Glomerular endothelial cell (primary cell): ENCODE data around the gene CACNA1F. TPM values are rescaled to one million over a fixed set of nuclear protein-coding genes. Genes with fewer than 3 reads are reported as not detected.

Experiments
- DNase-seq: peaks from one replicate; pipeline ENCODE4 v3.0.0-alpha.2; 2011; ENCODE audit warnings: low read depth, low spot score; ENCODE audit errors: extremely low read depth
- total RNA-seq: library from RNA; depleted of rRNA; stranded (reverse); fragments of >200 nt; gene quantifications from 2 replicates; pipeline ENCODE4 v1.2.3, GENCODE V29; 2015

Gene CACNA1F
- total RNA-seq = under 0.01 TPM in 1 of 2 replicates, not detected in the other

DNA sequence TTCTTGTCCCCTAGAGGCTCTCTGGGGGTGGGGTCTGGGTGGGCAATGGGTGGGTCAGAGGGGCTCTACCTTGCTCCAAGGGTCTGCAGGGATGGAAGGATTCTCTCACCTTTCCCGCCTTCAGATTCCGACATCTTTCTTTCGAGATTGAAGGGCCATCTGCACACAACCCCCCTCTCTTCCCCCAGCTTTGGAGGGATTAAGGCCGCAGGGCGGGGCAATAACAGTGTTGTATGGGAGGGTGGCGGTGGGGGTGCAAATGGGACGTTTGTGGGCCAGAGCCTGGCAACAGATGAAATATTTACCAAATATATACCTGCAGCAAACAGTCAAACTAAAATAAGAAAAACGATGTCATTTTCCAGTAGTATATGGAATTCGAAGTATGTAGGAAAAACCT, at the start of gene CACNA1F:
CACNA1F (minus strand) TSS at position 165 of the 400 bp plus-strand sequence; CDS start at position 134, 31 bp downstream.
- DNase-seq = no peak

DNA sequence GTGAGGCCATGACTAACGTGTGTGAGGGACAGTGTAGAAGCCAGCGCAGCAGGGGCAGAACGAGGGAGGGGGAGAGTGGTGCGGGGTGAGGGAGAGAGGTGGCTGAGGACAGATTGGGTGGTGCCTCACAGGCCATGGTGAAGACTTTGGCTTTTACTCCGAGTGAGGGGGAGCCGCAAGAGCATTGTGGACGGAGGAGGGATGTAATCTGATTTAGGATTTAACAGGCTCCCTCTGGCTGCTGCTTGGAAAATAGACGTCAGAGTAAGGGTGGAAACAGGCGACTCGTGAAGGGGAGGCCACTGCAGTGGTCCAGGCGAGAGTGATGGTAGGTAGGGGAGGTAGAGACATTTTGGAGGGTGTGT, 49.5 kb upstream of the CACNA1F start:
- no peak for DNase-seq

DNA sequence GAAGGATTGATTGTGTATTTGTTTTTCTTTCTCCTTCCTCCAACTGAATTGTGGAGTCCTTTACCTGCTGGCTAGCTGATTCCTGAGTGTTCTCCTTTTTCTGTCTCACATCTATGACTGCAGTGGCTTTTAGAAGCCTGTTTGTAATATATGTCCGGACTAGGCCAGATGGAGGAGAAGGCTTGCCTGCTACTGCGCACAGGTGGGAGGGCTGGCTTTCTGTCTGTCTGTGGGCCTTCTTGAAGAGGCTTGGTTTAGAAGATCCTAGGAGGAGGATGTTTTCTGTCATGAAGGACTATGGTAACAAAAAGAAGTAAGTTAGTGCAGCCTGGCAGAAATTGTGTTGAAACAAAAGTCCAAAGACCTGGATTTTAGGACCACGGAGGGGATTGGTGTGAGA, 44.9 kb upstream of the CACNA1F start:
- no peak for DNase-seq

DNA sequence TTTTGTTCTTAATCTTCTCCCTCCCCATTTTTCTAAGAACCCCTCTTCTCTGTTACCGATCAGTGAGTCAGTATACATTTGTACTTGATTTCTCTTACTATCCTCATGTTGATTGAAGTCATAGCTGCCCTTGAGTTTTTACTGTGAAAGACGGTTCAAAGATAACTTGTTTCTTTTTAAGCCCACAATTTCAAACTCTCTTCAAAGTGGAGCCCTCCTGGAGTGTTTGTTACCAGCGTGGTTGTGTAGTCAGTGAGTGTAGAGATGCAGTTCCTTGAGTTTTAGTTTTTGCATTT, 44.3 kb upstream of the CACNA1F start:
- no peak for DNase-seq

DNA sequence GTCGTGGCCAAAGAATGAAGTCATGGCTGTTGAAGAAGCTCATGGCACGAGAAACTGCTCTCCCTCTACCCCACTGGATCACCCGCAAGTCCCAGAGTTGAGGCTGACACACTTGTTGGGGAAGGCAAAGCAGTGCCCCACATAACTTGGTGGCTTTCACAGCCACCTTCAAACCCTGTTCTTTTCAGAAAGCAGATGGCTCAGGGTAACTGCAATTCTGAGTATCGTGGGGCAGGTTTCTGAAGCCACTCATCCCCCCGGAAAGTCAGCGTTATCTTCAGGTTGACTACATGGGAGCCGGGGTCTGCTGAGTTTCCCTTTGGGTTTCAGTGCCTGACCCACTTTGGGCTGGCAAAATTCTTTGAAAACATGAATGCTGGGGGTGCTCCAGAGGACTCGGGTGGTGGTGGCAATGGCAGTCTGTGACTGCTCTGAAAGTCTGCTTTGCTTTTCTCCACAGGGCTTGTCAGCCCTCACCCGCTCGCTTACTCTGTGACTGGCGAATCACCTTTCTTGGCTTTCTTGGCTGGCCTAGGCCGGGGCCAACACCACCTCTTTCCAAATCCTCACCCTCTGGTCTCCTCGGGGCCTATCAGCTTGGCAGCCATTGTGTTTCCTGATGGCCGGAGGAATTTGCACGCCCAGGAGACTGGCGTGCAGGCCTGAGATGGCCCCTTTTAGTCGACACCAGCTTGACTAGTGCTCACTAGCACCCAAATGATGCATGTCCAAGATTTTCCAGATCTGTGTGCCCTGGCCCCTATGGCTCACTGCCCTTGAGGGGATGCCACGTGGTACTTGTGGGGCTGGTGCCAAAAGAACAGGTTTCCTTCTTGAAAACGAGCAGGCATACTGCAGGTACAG, 43.8 kb upstream of the CACNA1F start:
- DNase-seq = no peak

DNA sequence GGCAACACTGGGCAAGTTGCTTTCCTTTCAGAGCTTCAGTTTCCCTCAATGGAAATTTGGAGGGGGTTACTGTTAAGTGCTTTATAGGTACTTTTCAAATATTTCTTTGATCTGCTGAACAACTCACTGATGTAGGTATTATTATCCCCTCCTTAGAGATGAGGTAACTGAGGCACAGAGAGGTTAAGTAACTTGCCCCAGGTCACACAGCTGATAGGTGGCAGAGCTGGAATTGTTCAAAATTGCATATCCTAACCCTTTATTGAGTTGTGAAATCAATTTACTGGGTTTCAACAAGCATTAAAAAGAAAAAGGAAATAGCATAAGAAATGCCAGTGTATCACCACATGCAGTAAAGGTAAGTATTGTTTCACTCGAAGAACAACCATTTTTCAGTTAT, 43.1 kb upstream of the CACNA1F start:
- no peak for DNase-seq

DNA sequence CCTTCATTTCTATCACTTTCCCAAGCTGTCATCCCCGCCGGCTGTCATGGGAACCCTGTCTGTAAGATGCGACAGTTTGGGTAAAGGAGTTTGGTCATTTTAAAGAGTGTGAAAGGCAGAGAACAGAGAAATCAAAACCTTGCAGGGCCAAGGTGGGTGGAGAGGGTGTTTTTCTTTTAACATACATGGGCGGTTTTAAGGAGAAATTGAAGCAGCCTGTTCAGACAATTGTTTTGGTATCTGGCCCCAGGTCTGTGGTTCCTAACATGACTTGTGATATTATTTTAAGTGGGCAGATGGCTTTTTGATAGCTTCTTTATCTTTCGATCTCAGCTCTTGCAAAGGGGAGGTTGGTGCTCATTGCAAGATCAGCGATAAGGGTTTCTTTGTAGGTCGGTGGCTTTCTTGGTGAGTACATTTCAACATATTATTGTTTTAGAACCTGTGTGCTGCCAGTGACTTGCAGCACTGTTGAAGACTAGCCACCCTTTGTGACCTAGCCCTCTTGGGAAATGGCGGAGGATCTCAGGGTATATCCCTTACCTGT, 40.1 kb upstream of the CACNA1F start:
- no peak for DNase-seq

DNA sequence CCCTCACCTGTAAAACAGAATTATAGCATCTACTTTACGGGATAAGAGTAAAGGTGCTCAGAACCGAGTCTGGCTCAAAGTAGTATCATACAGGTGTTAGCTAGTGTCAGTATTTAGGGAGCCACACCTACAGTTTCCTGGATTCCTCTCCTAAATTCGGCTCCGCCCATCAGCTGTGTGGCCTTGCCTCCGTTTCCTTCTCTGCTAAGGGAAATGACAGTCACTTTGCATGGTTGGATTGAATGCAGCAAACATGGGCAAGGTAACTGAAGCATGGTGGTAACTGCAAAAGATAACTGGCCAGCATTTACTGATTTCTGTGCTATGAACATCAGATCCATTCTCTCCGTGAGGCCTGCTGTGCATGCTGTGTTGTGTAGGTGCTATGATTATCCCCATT, 39.3 kb upstream of the CACNA1F start:
- no peak for DNase-seq

DNA sequence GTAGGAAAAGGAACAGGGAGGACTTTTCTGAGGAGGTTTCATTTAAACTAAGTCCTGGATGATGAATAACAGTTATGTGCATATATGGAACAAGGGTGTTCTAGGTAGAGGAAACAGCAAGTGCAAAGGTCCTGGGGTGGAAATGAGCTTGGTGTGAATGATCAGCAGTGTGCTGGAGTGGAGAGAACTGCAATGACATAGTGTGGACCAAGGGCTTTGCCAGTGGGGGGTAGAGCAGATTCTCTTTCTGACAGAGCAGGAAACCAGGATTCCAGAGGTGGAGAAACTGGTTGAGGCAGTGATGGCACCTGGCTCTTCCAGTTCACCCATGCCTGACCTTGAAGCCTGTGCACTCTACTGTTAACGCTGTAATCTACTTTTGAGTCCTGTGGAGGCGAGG, 38.2 kb upstream of the CACNA1F start:
- no peak for DNase-seq

DNA sequence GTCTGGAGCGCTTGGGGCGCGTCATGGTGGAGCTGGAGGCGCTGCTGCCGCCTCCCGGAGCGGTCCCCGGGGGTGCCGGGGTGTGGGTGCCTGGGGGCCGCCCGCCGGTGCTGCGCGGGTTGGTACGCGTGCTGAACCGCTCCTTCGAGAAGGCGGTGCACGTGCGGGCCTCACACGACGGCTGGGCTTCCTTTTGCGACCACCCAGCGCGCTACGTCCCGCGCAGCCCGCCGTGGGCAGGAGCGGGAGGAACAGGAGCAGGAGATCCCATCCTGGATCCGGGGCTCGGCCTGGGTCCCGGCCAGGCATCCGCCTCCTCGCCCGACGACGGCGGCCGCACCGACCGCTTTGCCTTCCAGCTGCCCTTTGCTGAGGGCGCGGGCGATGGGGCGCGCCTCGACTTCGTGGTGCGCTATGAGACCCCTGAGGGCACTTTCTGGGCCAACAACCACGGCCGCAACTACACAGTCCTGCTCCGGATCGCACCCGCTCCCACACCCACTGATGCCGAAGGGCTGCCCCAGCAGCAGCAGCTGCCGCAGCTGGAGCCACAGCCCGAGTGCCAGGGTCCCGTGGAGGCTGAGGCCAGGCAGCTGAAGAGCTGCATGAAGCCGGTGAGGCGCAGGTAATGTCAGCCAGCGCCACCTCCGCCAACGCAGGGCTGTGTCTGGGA, 37.2 kb upstream of the CACNA1F start:
- DNase-seq = no peak

DNA sequence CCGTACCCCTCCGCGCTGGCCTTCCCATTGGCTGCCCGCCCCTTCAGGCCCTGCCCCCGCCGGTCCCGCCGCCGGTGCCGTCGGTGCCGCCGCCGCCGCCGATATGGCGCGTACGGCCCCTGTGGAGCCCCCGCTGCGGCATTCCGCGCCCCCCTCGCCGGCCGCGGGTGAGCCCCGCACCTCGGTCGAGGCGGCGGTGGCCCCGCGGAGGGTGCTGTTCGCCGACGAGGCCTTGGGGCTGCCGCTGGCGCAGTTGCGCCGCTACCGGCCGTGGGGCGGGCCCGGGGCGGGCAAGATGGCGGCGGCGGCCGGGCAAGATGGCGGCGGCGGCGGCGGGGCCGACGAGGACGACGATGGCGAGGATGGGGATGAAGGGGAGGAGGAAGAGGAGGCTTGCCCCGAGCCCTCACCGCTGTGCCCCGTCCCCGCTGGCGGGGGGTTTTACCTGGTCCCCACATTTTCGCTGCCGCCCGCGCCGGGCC, 36.7 kb upstream of the CACNA1F start, which contains the start of gene PPP1R3F:
PPP1R3F (plus strand) TSS at position 27 of the 482 bp plus-strand sequence; CDS start at position 104, 77 bp downstream.
- DNase-seq = no peak

DNA sequence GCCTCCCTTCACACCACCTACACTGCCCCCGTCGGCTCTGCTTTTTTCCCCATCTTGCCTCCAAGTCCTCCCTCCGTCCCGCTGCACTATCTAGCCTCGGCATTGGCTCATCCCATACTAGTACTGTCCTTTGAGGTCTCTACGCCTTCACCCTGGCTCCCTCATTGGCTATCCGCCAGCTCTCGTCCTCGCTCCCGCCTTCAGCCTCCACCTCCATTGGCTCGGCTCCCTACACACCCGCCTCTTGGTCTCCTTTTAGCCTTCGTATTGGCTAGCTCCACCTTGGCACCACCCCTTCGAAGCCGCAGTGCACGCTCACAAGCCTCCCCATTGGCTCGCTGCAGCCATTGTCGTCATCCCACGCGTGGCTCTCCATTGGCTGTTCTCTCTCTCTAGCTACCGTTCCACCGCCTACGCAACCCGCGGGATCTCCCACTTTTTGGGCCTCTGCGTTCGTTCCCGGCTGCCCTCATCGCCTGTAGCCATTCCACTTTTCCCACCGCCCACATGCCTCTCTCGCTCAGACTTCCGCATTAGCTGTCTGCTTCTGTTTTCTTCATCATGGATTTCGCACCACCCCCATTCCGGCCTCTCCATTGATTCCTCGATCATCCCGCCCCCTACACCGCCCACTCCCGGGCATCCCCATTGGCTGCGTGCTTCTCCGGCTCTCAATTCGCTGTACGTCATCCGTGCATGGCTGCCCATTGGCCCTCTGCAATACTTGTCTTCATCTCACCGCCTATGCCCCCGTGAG, 36.0 kb upstream of the CACNA1F start:
- peak; percentile 77 for DNase-seq

DNA sequence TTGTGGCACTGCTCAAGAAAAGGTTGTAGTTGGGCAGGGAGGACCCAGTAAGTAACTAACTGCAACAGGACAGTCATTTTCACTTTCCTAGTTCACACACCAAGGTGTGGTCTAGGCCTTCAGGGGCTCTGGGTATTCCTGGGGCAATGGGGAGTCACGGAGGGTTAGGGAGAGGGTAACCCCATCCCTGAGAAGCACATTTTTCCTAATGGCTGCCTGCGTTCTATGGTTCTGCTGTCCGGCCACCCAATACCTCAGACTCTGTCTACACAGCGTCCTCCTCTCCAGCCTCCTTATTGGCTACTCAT, 35.5 kb upstream of the CACNA1F start:
- DNase-seq = no peak

DNA sequence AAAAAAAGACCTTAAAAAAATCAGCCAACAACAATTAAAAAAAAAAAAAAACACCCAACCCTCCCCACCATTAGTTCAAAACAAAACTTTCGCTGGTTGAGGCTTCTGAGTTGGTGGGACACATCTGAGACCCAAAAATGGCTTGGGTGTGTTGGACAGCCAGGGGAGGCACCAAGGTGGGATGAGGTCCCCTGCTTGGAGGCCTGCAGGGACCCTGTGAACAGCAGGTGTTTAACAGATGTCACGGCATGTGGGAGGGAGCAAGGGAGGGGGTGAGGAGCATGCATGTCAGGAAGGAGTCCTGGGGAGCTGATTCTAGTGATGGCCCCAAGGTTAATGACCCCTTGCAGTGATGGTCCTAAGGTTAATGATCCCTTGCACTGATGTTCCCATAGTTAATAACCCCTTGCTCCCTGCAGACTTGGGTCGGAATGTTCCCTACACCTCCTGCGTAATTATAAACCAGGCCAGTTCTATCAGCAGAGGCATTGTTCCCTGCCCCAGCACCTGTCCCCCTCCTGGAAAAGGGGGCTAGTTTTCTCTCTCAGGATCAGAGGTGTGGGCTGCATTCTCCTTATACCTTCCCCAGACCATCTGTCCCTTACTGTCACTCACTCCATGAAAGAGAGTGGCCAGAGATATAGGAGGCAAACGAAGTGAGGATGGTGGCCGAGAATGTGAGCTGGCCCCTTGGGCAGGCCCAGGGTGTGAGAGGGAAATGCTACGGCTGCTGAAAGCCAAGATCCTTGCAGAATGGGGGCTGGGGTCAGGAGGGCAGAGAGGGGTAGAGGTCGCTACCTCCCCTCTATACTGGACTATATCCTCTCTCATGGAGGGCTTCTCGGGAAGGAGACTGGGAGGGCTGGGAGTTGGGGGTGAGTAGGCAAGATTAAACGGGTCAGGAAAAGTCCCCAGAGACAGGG, 33.6 kb upstream of the CACNA1F start:
- DNase-seq = no peak

DNA sequence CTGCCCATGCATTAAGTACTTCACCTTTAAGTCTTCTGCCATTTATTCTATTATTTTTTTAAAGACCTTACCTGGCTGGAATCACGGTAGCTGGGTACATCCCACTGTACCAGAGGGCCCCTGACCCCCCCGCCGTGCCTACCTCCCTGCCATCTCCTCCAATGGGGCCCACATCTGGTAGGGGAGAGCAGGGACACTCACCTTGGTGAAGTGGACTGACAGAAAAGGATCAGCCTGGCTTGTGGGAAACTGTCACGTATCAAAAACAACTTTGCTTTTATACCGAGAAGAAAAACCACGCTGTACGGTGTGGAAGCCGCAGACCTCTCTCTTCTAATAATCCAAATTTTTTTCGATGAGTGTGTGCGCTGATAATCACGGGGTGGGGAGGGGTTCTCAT, 31.3 kb upstream of the CACNA1F start, which contains the start of gene FOXP3:
FOXP3 (minus strand) TSS at position 251 of the 400 bp plus-strand sequence. CDS start 6,205 bp downstream, outside the sequence.
- DNase-seq = no peak

DNA sequence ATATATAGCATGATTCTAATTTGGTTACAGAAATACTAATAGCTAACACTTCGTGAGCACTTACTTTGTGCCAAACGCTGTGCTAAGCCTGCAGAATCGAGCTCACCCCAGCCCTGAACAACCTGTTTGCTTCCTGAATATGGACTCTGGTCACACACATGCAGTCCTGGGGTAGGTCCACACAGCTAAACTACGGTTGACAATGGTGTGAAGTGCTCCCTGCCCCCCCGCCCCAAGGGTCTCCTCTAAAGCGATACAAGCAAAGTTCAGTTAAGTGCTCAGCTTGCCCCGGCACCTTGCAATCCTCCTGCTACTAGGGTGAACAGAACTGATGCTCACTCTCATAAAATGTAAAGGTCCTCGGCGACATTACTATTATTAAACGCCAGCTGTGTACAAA, 30.5 kb upstream of the CACNA1F start:
- no peak for DNase-seq

DNA sequence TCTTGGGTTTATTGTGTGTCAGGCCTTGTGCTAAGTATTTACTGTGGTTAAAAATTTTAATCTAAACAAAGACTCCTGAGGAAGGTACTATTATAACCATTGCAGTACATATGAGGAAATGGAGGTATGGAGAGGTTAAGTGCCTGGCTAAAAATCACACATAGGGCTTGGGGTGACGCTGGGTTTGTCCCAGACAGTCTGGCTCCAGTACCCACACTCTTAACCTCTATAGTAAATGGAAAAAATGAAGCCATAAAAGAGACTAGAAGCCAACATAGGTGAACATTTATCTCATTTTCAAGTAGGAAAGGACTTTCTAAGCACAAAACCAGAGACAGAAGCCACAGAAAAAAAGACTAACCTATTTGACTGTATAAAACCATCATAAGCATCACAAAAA, 29.5 kb upstream of the CACNA1F start:
- DNase-seq = no peak

DNA sequence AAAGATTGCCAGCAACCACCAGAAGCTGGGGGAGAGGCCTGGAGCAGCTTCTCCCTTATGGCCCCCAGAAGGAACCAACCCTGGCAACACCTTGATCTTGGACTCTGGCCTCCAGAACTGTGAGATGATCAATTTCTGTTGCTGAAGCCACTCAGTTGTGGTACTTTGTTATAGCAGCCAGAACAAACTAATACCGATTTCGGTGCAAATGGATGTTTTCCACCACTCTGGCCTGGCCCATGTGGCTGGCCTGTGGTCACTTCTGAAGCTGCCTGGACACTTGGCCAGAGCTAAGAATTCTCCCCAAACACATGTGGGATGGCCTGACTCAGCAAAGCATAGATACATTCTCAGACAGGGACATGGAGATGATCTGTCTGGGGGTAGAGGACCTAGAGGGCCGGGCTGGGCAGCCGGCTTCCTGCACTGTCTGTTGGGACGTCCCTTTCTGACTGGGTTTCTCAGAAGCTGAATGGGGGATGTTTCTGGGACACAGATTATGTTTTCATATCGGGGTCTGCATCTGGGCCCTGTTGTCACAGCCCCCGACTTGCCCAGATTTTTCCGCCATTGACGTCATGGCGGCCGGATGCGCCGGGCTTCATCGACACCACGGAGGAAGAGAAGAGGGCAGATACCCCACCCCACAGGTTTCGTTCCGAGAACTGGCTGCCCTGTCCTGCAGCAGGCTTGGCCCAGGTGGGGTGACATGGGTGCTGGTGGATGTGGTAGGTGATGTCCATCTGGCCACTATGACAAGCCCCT, 27.3 kb upstream of the CACNA1F start:
- DNase-seq = no peak

DNA sequence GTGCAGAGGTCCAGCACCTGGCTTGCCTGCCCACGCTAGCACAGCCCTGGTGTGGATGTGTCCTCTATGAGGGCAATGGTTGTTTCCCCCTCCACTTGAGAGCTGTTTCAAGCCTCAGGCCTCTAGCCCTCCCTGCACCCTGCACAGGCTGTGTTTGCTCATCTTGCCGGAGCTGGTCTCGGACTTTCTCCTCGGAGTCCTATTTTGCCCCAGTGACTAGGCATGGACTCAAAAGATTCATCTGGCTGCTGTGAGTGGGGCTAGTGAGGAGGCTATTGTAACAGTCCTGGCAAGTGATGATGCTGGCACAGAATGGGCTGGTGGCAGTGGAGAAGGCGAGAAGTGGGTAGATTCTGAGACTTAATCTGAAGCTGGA, 25.6 kb upstream of the CACNA1F start:
- no peak for DNase-seq
